ENCODE measurements around the gene FAM222A.

FAM222A gene

DNA sequence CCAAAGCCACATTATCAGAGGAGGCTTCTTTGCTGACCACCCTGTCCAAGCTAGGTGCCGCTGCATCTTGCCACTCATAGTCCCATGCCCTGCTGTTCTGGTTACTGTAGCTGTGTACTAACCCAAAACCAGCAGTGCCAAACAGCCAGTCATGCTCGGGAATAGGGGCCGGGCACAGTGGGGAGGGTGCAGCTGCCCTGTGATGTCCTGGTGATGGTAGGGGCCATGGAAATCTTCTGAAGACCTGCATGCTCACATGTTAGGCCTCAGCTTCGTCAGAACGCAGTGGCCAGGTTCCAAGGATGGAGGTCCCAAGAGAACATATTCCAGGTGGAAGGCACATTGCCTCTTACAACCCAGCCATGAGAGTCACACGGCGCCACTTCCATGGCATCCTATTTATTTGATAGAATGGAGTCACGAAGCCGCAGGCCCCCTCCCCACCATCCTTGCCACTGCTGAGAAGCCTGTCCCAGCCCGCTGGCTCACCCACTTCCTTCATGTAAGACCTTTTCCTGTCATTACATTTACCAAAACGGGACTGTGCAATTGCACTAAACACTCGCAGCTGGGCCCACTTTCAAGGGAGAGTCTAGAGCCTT is 48.5 kb downstream of the FAM222A start:
- H3K27ac Mint-ChIP-seq = no peak overlapping the region
- peaks cover 6% of the 10 kb centered on the region for H3K9me3 Mint-ChIP-seq
- peaks cover 19% of the 10 kb centered on the region for H3K27me3 Mint-ChIP-seq
- no peaks in the 10 kb centered on the region for H3K4me1 Mint-ChIP-seq
- peaks cover 4% of the 10 kb centered on the region for H3K36me3 Mint-ChIP-seq
- no peak for ATAC-seq
- H3K4me3 Mint-ChIP-seq = no peak overlapping the region

GRCh38 chr12:109762673-109763191 is 49.1 kb downstream of the FAM222A start:
- H3K36me3 Mint-ChIP-seq = no peaks in the 10 kb centered on the region
- no peaks in the 10 kb centered on the region for H3K4me1 Mint-ChIP-seq
- H3K9me3 Mint-ChIP-seq = peaks cover 1% of the 10 kb centered on the region
- H3K4me3 Mint-ChIP-seq = no peak overlapping the region
- ATAC-seq = no peak
- no peak overlapping the region for H3K27ac Mint-ChIP-seq
- H3K27me3 Mint-ChIP-seq = peaks cover 13% of the 10 kb centered on the region

GRCh38 chr12:109763201-109763841 is 49.7 kb downstream of the FAM222A start:
- no peak overlapping the region for H3K4me3 Mint-ChIP-seq
- H3K27me3 Mint-ChIP-seq = peaks cover 9% of the 10 kb centered on the region
- no peak overlapping the region for H3K27ac Mint-ChIP-seq
- no peaks in the 10 kb centered on the region for H3K36me3 Mint-ChIP-seq
- no peak for ATAC-seq
- no peaks in the 10 kb centered on the region for H3K9me3 Mint-ChIP-seq
- H3K4me1 Mint-ChIP-seq = no peaks in the 10 kb centered on the region

DNA sequence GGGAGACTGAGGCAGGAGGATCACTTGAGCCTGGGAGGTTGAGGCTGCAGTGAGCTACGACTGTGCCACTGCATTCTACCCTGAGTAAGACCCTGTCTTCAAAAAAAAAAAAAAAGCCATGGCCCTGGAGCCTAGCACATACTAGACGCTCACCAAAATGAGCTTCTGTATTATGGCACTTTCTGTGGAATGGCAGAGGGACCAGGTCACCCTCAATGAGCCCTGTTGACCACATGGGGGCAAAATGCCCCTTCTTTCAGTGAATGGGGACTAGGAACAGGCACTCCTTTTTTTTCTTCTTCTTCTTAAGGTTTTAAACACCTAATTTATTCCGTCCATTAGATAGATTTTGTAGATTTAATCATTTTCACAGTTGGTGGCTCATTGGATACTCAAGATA is 50.5 kb downstream of the FAM222A start:
- no peak overlapping the region for H3K27ac Mint-ChIP-seq
- no peak for ATAC-seq
- no peak overlapping the region for H3K4me3 Mint-ChIP-seq
- no peaks in the 10 kb centered on the region for H3K36me3 Mint-ChIP-seq
- peaks cover 6% of the 10 kb centered on the region for H3K27me3 Mint-ChIP-seq
- no peaks in the 10 kb centered on the region for H3K4me1 Mint-ChIP-seq
- no peaks in the 10 kb centered on the region for H3K9me3 Mint-ChIP-seq

DNA sequence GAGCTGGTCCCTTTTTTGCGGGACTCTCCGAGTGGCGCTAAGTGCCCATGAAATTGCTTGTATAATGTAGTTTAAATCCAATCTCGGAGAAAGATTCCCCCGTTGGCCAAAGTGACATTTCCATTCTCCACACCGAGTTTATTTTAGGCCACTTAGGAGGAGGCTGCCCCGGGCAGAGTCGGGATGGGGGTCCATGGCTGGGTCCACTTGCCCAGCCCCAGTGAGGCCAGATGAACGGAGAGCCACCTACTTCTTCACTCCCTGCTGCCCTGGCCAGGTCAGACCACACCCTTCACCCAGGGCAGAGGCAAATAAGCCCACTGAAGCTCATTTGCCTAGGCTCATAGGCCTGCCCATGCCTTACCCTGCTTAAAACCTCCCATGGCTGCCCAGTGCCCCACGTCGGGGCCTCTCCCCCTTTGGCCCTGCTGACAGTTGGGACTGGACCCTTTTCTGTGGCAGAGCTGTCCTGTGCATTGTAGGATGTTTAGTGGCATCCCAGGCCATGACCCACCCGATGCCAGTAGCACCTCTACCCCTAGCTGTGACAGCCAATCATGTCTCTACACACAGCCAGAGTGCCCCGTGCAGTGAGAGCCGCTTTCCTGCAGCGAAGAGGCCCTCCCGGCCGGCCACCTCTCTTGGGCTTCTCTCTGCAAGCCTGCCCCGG is 51.3 kb downstream of the FAM222A start:
- Mint-ChIP-seq H3K36me3 (no peaks in the 10 kb centered on the region), H3K27ac (no peak overlapping the region), H3K9me3 (no peaks in the 10 kb centered on the region), H3K4me3 (no peak overlapping the region), H3K27me3 (no peaks in the 10 kb centered on the region), H3K4me1 (no peaks in the 10 kb centered on the region)
- no peak for ATAC-seq

DNA sequence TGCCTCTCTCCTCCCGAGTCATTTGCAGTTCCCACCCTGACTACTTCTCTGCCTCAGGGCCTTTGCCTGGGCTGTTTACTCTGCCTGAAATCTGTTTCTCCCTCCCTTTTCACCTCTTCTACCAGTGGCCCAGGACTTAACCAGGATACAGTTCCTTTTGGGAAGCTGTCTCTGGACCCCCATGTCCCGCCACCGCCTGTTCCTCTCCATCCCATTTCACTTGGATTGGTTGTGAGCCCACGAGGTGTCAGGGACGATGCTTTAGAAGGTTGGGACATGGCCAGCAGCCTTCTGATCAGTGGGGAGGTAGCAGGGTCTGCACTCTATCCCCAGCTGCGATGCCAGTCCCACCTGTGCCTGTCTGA is 51.8 kb downstream of the FAM222A start:
- Mint-ChIP-seq H3K4me3 (no peak overlapping the region), H3K4me1 (no peaks in the 10 kb centered on the region), H3K36me3 (no peaks in the 10 kb centered on the region), H3K9me3 (no peaks in the 10 kb centered on the region), H3K27me3 (no peaks in the 10 kb centered on the region), H3K27ac (no peak overlapping the region)
- no peak for ATAC-seq

GRCh38 chr12:109766251-109766778 is 52.7 kb downstream of the FAM222A start:
- Mint-ChIP-seq H3K36me3 (no peaks in the 10 kb centered on the region), H3K4me1 (no peaks in the 10 kb centered on the region), H3K9me3 (no peaks in the 10 kb centered on the region), H3K4me3 (no peak overlapping the region), H3K27ac (no peak overlapping the region), H3K27me3 (no peaks in the 10 kb centered on the region)
- ATAC-seq = no peak

GRCh38 chr12:109767456-109767855 is 53.8 kb downstream of the FAM222A start:
- Mint-ChIP-seq H3K27ac (no peak overlapping the region), H3K36me3 (no peaks in the 10 kb centered on the region)
- ATAC-seq = no peak

GRCh38 chr12:109767991-109768900 is 54.6 kb downstream of the FAM222A start:
- Mint-ChIP-seq H3K9me3 (no peaks in the 10 kb centered on the region), H3K27me3 (no peaks in the 10 kb centered on the region), H3K4me3 (no peak overlapping the region), H3K4me1 (peaks cover 6% of the 10 kb centered on the region), H3K36me3 (no peaks in the 10 kb centered on the region), H3K27ac (no peak overlapping the region)
- no peak for ATAC-seq

More at GRCh38 chr12:109767456-109767855, 53.8 kb downstream of the FAM222A start:
- no peaks in the 10 kb centered on the region for H3K27me3 Mint-ChIP-seq
- H3K4me3 Mint-ChIP-seq = no peak overlapping the region
- H3K9me3 Mint-ChIP-seq = no peaks in the 10 kb centered on the region
- no peaks in the 10 kb centered on the region for H3K4me1 Mint-ChIP-seq

GRCh38 chr12:109768901-109769670 is 55.5 kb downstream of the FAM222A start:
- no peak for ATAC-seq
- Mint-ChIP-seq H3K9me3 (no peaks in the 10 kb centered on the region), H3K36me3 (no peaks in the 10 kb centered on the region), H3K27ac (no peak overlapping the region), H3K4me3 (no peak overlapping the region), H3K27me3 (no peaks in the 10 kb centered on the region), H3K4me1 (peaks cover 11% of the 10 kb centered on the region)

DNA sequence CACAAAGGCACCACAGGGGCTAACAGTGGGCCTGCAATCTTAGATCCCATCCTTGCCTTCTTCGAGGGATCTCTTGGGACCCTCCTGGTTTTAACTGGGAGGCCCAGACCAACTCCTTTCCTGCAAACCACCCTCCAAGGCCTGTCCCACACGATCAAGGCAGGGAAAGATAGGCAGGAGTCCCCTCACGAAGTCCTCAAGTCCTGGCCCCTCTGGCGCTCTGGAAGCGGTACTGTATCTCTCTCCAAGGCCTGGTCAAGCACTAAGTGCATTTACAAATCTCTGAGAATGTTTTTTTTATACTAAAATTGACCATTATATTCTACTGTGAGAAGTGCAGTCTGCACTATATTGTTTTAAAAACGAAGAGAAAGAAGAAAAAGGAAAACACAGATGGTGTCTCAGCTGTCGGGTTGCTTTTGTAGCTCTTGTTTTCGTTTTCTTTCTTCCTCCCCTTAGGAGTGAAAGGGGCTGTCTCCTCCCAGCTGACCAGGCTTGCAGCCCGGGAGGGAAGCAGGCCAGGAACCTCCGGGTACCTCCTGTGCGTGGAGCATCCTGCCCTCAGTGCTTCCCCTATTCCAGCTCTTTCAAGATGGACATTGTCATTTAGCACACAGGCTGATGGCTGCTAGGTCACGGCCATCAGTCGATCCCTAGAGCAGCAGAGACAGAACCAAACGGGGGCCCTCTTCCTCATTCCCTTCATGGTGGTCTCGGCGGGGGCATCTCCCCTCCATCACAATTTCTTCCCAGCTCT is 56.7 kb downstream of the FAM222A start:
- Mint-ChIP-seq H3K4me3 (no peak overlapping the region), H3K4me1 (peaks cover 11% of the 10 kb centered on the region), H3K27me3 (no peaks in the 10 kb centered on the region), H3K36me3 (no peaks in the 10 kb centered on the region), H3K9me3 (no peaks in the 10 kb centered on the region), H3K27ac (no peak overlapping the region)
- no peak for ATAC-seq

DNA sequence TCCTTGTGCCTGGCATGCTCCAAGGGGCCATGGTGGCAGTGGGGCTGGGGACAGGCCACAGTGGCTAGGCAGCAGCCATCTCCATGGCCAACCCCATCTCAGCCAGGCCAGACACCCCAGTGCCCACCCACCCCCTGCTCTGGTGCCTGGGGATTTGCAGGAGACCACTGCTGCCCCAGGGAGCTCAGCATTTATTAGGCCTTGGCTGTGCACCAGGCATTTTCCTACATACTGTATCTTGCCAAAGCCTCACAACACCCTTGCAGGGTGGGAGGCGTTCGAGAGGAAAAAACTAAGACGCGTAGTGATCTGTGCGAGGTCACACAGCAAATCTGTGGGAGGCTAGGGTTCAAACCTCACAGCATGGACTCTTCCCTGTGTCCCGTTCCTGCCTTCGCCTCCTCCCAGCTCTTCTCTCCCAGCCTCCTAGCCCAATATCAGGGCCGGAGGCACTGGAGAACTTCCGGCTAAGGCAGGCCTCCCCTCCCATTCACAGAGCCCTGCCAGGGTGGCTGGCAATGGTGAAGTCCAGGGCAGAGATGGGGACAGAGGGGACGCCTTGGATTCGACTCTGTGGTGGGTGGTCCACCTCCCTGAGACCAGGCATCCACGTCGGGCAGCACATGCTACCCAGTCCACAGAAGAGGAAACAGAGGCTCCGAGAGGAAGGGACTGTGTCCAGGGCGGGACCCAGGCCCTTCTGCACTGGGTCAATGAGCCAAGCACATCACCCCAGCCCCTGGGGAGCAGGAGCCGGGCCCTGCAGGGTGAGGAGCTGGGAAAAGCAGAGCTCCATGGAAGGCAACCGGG is 57.4 kb downstream of the FAM222A start:
- Mint-ChIP-seq H3K4me3 (no peak overlapping the region), H3K36me3 (no peaks in the 10 kb centered on the region), H3K9me3 (no peaks in the 10 kb centered on the region), H3K27me3 (no peaks in the 10 kb centered on the region), H3K27ac (no peak overlapping the region), H3K4me1 (peaks cover 11% of the 10 kb centered on the region)
- no peak for ATAC-seq

Data from stimulated activated memory B cell treated with anti-CD40 and anti-IgM and Interleukin-4, amounts not matched to agents 10 μg/mL and 1 μg/mL and 100 μg/mL, for 72 hours (primary cell).